HG02938 (cell line): ENCODE results near the gene BHLHE23.

ENCODE experiments used
- ATAC-seq: cut with Tn5 transposase; IDR thresholded peaks from one replicate; pipeline ENCODE4 v1.9.1; 2021; ENCODE audit warnings: mild to moderate bottlenecking, moderate library complexity; ENCODE audit not compliant: unreplicated experiment

The BHLHE23 gene

GRCh38 chr20:63026582-63027165, 19.9 kb upstream of the BHLHE23 start:
- ATAC-seq: no peak

GRCh38 chr20:63025534-63026331, 19.0 kb upstream of the BHLHE23 start:
- no peak for ATAC-seq

GRCh38 chr20:63024573-63025392, 18.0 kb upstream of the BHLHE23 start:
- ATAC-seq: no peak

- ATAC-seq: no peak
These were observed 17.3 kb upstream of the BHLHE23 start for GRCh38 chr20:63023936-63024571.

- ATAC-seq: no peak
These were observed 16.5 kb upstream of the BHLHE23 start for GRCh38 chr20:63023071-63023935.

GRCh38 chr20:63022501-63022900, 15.7 kb upstream of the BHLHE23 start:
- ATAC-seq: no peak

GRCh38 chr20:63021356-63022321, 14.9 kb upstream of the BHLHE23 start:
- ATAC-seq: no peak

GRCh38 chr20:63020681-63021080, 13.9 kb upstream of the BHLHE23 start:
- ATAC-seq: no peak

- no peak for ATAC-seq
These were observed 11.2 kb upstream of the BHLHE23 start for GRCh38 chr20:63017826-63018411.

GRCh38 chr20:63017076-63017825, 10.5 kb upstream of the BHLHE23 start:
- no peak for ATAC-seq

- ATAC-seq: no peak
These were observed 9.8 kb upstream of the BHLHE23 start for GRCh38 chr20:63016514-63017075.

- ATAC-seq: no peak
These were observed 9.0 kb upstream of the BHLHE23 start for GRCh38 chr20:63015662-63016361.

- ATAC-seq: no peak
These were observed 8.4 kb upstream of the BHLHE23 start for GRCh38 chr20:63015147-63015661.

- ATAC-seq: no peak
These were observed 7.9 kb upstream of the BHLHE23 start for GRCh38 chr20:63014710-63015109.

GRCh38 chr20:63014287-63014686, 7.5 kb upstream of the BHLHE23 start:
- ATAC-seq: no peak

- ATAC-seq: no peak
These were observed 6.4 kb upstream of the BHLHE23 start for GRCh38 chr20:63013207-63013606.

GRCh38 chr20:63011798-63012197, 5.0 kb upstream of the BHLHE23 start:
- ATAC-seq: no peak
